CD4-positive, alpha-beta T cell treated with Interleukin-15 for 4 hours (primary cell): ENCODE results near the gene POLA1.

Source experiments
- DNase-seq: peaks from one replicate; pipeline ENCODE4 v3.0.0-alpha.2; 2020; ENCODE audit warnings: low spot score

The POLA1 gene

GRCh38 chrX:25007059-25008053 lies 313.6 kb downstream of the POLA1 start:
- no peak for DNase-seq

- DNase-seq: no peak
These were observed 315.7 kb downstream of the POLA1 start for GRCh38 chrX:25009407-25009806.

- no peak for DNase-seq
These were observed 317.3 kb downstream of the POLA1 start for GRCh38 chrX:25010784-25011588.

GRCh38 chrX:25011589-25012432 lies 318.1 kb downstream of the POLA1 start:
- DNase-seq: no peak

GRCh38 chrX:25012433-25012735 lies 318.7 kb downstream of the POLA1 start:
- DNase-seq: no peak

GRCh38 chrX:25012793-25013631 lies 319.3 kb downstream of the POLA1 start:
- no peak for DNase-seq

- no peak for DNase-seq
These were observed 320.1 kb downstream of the POLA1 start for GRCh38 chrX:25013632-25014365.

- DNase-seq: no peak
These were observed 320.7 kb downstream of the POLA1 start for GRCh38 chrX:25014366-25014838.

- DNase-seq: no peak
These were observed 322.0 kb downstream of the POLA1 start, which contains the start of gene ARX for GRCh38 chrX:25015486-25016360. TSS of gene ARX (minus strand) at chrX:25015965. CDS start at chrX:25015737, 228 bp downstream.

- DNase-seq: no peak
These were observed 322.6 kb downstream of the POLA1 start for GRCh38 chrX:25016361-25016671.

- no peak for DNase-seq
These were observed 323.4 kb downstream of the POLA1 start for GRCh38 chrX:25016938-25017598.

- DNase-seq: no peak
These were observed 324.0 kb downstream of the POLA1 start for GRCh38 chrX:25017667-25018247.

GRCh38 chrX:25018682-25019081 lies 325.0 kb downstream of the POLA1 start:
- DNase-seq: no peak

GRCh38 chrX:25019707-25020390 lies 326.1 kb downstream of the POLA1 start:
- DNase-seq: no peak

GRCh38 chrX:25020391-25020904 lies 326.7 kb downstream of the POLA1 start:
- no peak for DNase-seq

GRCh38 chrX:25020905-25021449 lies 327.3 kb downstream of the POLA1 start:
- DNase-seq: peak; percentile 12
